A549 (cell line): Measurements from ENCODE around the gene SLC7A8. TPM values are rescaled to one million over a fixed set of nuclear protein-coding genes. Genes with fewer than 3 reads are reported as not detected.

Source experiments
- ATAC-seq, 2 experiments: fragments of 200-7000 bp in 1 of 2; fragments of >200 bp in 1 of 2; cut with Nextera tagmentation in 1 of 2; cut with Tn5 transposase in 1 of 2; 3 replicates each; pipeline versions ENCODE4 v1.8.0 to v1.9.1; 2018 to 2020; ENCODE audit warnings: mild to moderate bottlenecking in 1 of 2, moderate library complexity in 1 of 2
- CTCF ChIA-PET: fragments of 300-600 bp; sonication (Branson Sonifier 250); formaldehyde crosslinking; extraction: SDS; loops from one replicate; lab custom pipeline; 2021; ENCODE audit warnings: antibody characterized with exemption, inconsistent platforms; lab: Yijun Ruan, JAX
- POLR2A ChIA-PET: fragments of 350-600 bp; formaldehyde crosslinking; extraction: SDS; loops from one replicate; lab custom pipeline; 2021; ENCODE audit warnings: antibody characterized with exemption, inconsistent platforms; lab: Yijun Ruan, JAX
- DNase-seq, 2 experiments: peaks; one replicate each; pipeline versions ENCODE4 v3.0.0 to v3.0.0-alpha.2; 2011 to 2016; ENCODE audit warnings: low read depth in 1 of 2, low spot score in 1 of 2
- FAIRE-seq: peaks from 2 replicates; lab custom pipeline; 2011; peaks lifted over from hg19 to GRCh38; lab: Jason Lieb, UNC
- H3K27ac ChIP-seq, 2 experiments: fragments of >200 bp; sonication (Bioruptor Twin); formaldehyde crosslinking; 3 replicates each; pipeline ENCODE4 v1.5.1; 2016 to 2017
- H3K4me1 ChIP-seq: fragments of >200 bp; sonication (Bioruptor Twin); formaldehyde crosslinking; 3 replicates; pipeline ENCODE4 v1.6.1; 2016
- H3K4me2 ChIP-seq: fragments of >200 bp; sonication (Bioruptor Twin); formaldehyde crosslinking; 3 replicates; pipeline ENCODE4 v1.6.1; 2016
- H3K4me3 ChIP-seq: fragments of >200 bp; sonication (Bioruptor Twin); formaldehyde crosslinking; 3 replicates; pipeline ENCODE4 v1.5.1; 2016
- H3K9me3 ChIP-seq: fragments of >200 bp; sonication (Bioruptor Twin); formaldehyde crosslinking; 3 replicates; pipeline ENCODE4 v1.6.1; 2016
- ATOH8 ChIP-seq: fragments of 250-450 bp; sonication (Bioruptor Pico); IDR thresholded peaks from 2 replicates; pipeline ENCODE4 v1.5.0; 2020; ENCODE audit warnings: low read depth, mild to moderate bottlenecking, moderate library complexity
- BHLHE40 ChIP-seq: IDR thresholded peaks from 2 replicates; pipeline ENCODE4 v1.6.1; 2012; ENCODE audit warnings: low read depth, low read length, inconsistent platforms
- CHD4 ChIP-seq: fragments of 200-600 bp; sonication (generic); IDR thresholded peaks from 2 replicates; pipeline ENCODE4 v1.6.1; 2016; ENCODE audit warnings: antibody characterized with exemption, mild to moderate bottlenecking, borderline replicate concordance
- EHF ChIP-seq: fragments of 250-450 bp; sonication (Bioruptor Pico); IDR thresholded peaks from 2 replicates; pipeline ENCODE4 v1.5.0; 2020; ENCODE audit warnings: mild to moderate bottlenecking
- FOSB ChIP-seq: fragments of 250-450 bp; sonication (Bioruptor Pico); IDR thresholded peaks from 2 replicates; pipeline ENCODE4 v1.5.0; 2020; ENCODE audit warnings: mild to moderate bottlenecking, moderate library complexity
- HEYL ChIP-seq: fragments of 250-450 bp; sonication (Bioruptor Pico); IDR thresholded peaks from 2 replicates; pipeline ENCODE4 v1.8.0; 2021; ENCODE audit warnings: mild to moderate bottlenecking, moderate library complexity
- MAFK ChIP-seq: fragments of 450-650 bp; IDR thresholded peaks from 2 replicates; pipeline ENCODE4 v1.6.1; 2014; ENCODE audit not compliant: partially characterized antibody
- MYC ChIP-seq: IDR thresholded peaks from 2 replicates; pipeline ENCODE4 v1.6.1; 2012; ENCODE audit warnings: mild to moderate bottlenecking, inconsistent platforms, low read length, improper control_type of control experiment, borderline replicate concordance
- NFE2L2 ChIP-seq: fragments of 150-350 bp; conservative IDR thresholded peaks from 2 replicates; pipeline ENCODE4 v1.6.1; 2014; ENCODE audit warnings: low read length
- NPAS2 ChIP-seq: fragments of 250-450 bp; sonication (Bioruptor Pico); IDR thresholded peaks from 2 replicates; pipeline ENCODE4 v1.8.0; 2022; ENCODE audit warnings: mild to moderate bottlenecking, moderate library complexity, borderline replicate concordance
- NR3C1 ChIP-seq: fragments of >200 bp; sonication (Bioruptor Twin); formaldehyde crosslinking; IDR thresholded peaks from 3 replicates; pipeline ENCODE4 v1.6.1; 2017
- POLR2A ChIP-seq: IDR thresholded peaks from 2 replicates; pipeline ENCODE4 v1.6.1; 2012; ENCODE audit warnings: mild to moderate bottlenecking, low read length
- RAD21 ChIP-seq, 2 experiments: fragments of >200 bp in 1 of 2; sonication (Bioruptor Twin) in 1 of 2; formaldehyde crosslinking in 1 of 2; IDR thresholded peaks in 1 of 2; conservative IDR thresholded peaks in 1 of 2; 2 replicates in 1 of 2; 3 replicates in 1 of 2; pipeline ENCODE4 v1.6.1; 2012 to 2018; ENCODE audit warnings: inconsistent platforms in 1 of 2
- RCOR1 ChIP-seq: fragments of 150-350 bp; IDR thresholded peaks from 2 replicates; pipeline ENCODE4 v1.6.1; 2014; ENCODE audit warnings: antibody characterized with exemption, low read length, low read depth
- ZC3H11A ChIP-seq: fragments of 450-650 bp; IDR thresholded peaks from 2 replicates; pipeline ENCODE4 v1.6.1; 2014; ENCODE audit warnings: antibody characterized with exemption, mild to moderate bottlenecking
- WGBS: methylation state at CpG from one replicate; pipeline ENCODE4 v1.1.6; 2017; ENCODE audit errors: missing lambda C conversion rate; 5-methylcytosine and 5-hydroxymethylcytosine counted together
- polyA plus RNA-seq, 4 experiments: library from polyadenylated mRNA; depleted of rRNA in 3 of 4; stranded (reverse); fragments of >200 nt; fragmentation: RNase III in 1 of 4; extraction: RNeasy Plus Mini Kit Qiagen cat#74134 plus additional on column Dnase treatment in 1 of 4; gene quantifications; 2 replicates in 3 of 4; 3 replicates in 1 of 4; pipeline ENCODE4 v1.2.3, GENCODE V29; 2011 to 2017
- TF ChIP-seq, protein P1 (sequence below): fragments of >200 bp; sonication (Bioruptor Twin); formaldehyde crosslinking; IDR thresholded peaks from 2 replicates; pipeline ENCODE4 v1.6.1; 2016
- TF ChIP-seq, protein P2 (sequence below): fragments of 150-350 bp; IDR thresholded peaks from 2 replicates; pipeline ENCODE4 v1.6.1; 2014; ENCODE audit warnings: low read depth, mild to moderate bottlenecking, low read length
- TF ChIP-seq, protein P3 (sequence below): fragments of 250-450 bp; sonication (Bioruptor Pico); IDR thresholded peaks from 2 replicates; pipeline ENCODE4 v1.5.0; 2021; ENCODE audit warnings: mild to moderate bottlenecking, moderate library complexity, borderline replicate concordance

SLC7A8 gene
- polyA plus RNA-seq, 2 of the 4 experiments (the other 2 are of a cell fraction), result 0.28 to 0.35 TPM

- Histone ChIP-seq H3K4me2 (no peak overlapping the region), H3K27ac (no peak overlapping the region), H3K9me3 (no peaks in the 10 kb centered on the region), H3K4me3 (no peak overlapping the region), H3K4me1 (peaks cover 17% of the 10 kb centered on the region)
- no peak for TF ChIP-seq EHF (CRISPR knock-in tag)
- WGBS, result 85% methylated on average over 12 of the region's 12 CpGs
- CTCF ChIA-PET, result interaction anchor here (0.9 to 5.9 kb wide), 10 partner anchors 11 to 96 kb away, joined by 3 to 78 read pairs (median 7); partner anchors contain the start of gene CDH24
- DNase-seq (no peak), FAIRE-seq (no peak), ATAC-seq (no peak)
- POLR2A ChIA-PET, result interaction anchor here (0.7 to 1.3 kb wide), 2 partner anchors 20 to 29 kb away, joined by 4 to 9 read pairs; no protein-coding TSS in a partner anchor
Measured at GRCh38 chr14:23091294-23092225, 91.9 kb downstream of the SLC7A8 start.

DNA sequence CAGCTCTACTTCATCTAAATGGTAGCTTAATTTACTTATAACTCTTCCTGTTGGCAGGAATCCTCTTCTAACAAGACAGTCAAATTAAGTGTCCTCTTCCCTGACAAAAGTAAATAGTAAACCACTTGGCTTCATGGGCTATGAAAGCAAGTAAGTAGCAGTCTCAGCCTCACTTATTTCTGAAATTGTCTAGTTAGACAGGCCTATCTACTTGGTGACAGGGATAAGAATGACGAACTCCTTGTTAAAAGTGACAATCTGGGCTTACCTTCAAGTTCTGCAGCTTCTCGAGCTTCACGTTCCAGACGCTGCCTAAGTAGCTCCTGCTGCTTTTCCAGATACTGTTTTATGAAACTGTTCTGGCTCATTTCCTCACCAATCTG, 93.2 kb downstream of the SLC7A8 start:
- no peak for FAIRE-seq
- Histone ChIP-seq H3K4me1 (peaks cover 15% of the 10 kb centered on the region; the same call in 2 of the 3 replicates), H3K4me3 (no peak overlapping the region), H3K9me3 (no peaks in the 10 kb centered on the region), H3K27ac (no peak overlapping the region), H3K4me2 (no peak overlapping the region)
- no peak for TF ChIP-seq POLR2A
- TF ChIP-seq ZC3H11A, result no peak
- no peak for TF ChIP-seq NR3C1
- TF ChIP-seq NPAS2 (CRISPR knock-in tag), result no peak
- TF ChIP-seq FOSB (CRISPR knock-in tag), result no peak
- TF ChIP-seq BHLHE40, result no peak
- TF ChIP-seq, protein P1, sequence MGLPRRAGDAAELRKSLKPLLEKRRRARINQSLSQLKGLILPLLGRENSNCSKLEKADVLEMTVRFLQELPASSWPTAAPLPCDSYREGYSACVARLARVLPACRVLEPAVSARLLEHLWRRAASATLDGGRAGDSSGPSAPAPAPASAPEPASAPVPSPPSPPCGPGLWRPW, result no peak
- TF ChIP-seq ATOH8 (CRISPR knock-in tag), result no peak
- TF ChIP-seq, protein P2, sequence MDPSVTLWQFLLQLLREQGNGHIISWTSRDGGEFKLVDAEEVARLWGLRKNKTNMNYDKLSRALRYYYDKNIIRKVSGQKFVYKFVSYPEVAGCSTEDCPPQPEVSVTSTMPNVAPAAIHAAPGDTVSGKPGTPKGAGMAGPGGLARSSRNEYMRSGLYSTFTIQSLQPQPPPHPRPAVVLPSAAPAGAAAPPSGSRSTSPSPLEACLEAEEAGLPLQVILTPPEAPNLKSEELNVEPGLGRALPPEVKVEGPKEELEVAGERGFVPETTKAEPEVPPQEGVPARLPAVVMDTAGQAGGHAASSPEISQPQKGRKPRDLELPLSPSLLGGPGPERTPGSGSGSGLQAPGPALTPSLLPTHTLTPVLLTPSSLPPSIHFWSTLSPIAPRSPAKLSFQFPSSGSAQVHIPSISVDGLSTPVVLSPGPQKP, result no peak
- no peak for TF ChIP-seq RCOR1
- no peak for TF ChIP-seq MYC
- TF ChIP-seq RAD21 (conservative IDR thresholded peaks at IDR 0.05 in 1 of 2, IDR thresholded peaks at IDR 0.05 in 1 of 2), result no peak
- ChIA-PET CTCF (interaction anchor here (0.6 to 5.9 kb wide), 15 partner anchors 9 to 161 kb away, joined by 3 to 78 read pairs (median 4); partner anchors contain the start of genes CDH24 and PRMT5), POLR2A (interaction anchor here (1.0 kb wide), 1 partner anchor 83 kb away, joined by 4 read pairs; no protein-coding TSS in a partner anchor)
- no peak for ATAC-seq
- DNase-seq, result no peak
- WGBS, result 95% methylated on average over 4 of the region's 4 CpGs

- Histone ChIP-seq H3K4me3 (no peak overlapping the region), H3K27ac (no peak overlapping the region), H3K4me1 (peaks cover 15% of the 10 kb centered on the region; the same call in 2 of the 3 replicates), H3K4me2 (no peak overlapping the region), H3K9me3 (no peaks in the 10 kb centered on the region)
- DNase-seq, result no peak
- POLR2A ChIA-PET, result interaction anchor here (1.0 kb wide), 1 partner anchor 82 kb away, joined by 4 read pairs; no protein-coding TSS in a partner anchor
- CTCF ChIA-PET, result interaction anchor here (0.6 to 5.9 kb wide), 15 partner anchors 8 to 160 kb away, joined by 3 to 78 read pairs (median 4); partner anchors contain the start of genes CDH24 and PRMT5
- TF ChIP-seq CHD4, result no peak
- no peak for TF ChIP-seq HEYL (CRISPR knock-in tag)
- no peak for TF ChIP-seq NFE2L2
- peak; percentile 68 for TF ChIP-seq MAFK
- TF ChIP-seq, protein P3, sequence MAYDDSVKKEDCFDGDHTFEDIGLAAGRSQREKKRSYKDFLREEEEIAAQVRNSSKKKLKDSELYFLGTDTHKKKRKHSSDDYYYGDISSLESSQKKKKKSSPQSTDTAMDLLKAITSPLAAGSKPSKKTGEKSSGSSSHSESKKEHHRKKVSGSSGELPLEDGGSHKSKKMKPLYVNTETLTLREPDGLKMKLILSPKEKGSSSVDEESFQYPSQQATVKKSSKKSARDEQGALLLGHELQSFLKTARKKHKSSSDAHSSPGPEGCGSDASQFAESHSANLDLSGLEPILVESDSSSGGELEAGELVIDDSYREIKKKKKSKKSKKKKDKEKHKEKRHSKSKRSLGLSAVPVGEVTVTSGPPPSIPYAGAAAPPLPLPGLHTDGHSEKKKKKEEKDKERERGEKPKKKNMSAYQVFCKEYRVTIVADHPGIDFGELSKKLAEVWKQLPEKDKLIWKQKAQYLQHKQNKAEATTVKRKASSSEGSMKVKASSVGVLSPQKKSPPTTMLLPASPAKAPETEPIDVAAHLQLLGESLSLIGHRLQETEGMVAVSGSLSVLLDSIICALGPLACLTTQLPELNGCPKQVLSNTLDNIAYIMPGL (CRISPR knock-in tag), result no peak
- FAIRE-seq, result no peak
- 95% methylated on average over 12 of the region's 12 CpGs for WGBS
- ATAC-seq, result no peak
Measured at GRCh38 chr14:23089498-23090253, 93.8 kb downstream of the SLC7A8 start.
